Measurements from ENCODE around the gene SRPK2. TPM values are rescaled to one million over a fixed set of nuclear protein-coding genes. Genes with fewer than 3 reads are reported as not detected.
"Not testable (repeated sequence)": the region's sequence is repeated elsewhere in the genome, so short reads cannot be mapped to it uniquely, and the experiment has no call there.

SRPK2 gene
- polyA plus RNA-seq, 1 experiment, result 10.8 TPM

GRCh38 chr7:105345725-105346124, 43.0 kb downstream of the SRPK2 start:
- CTCF ChIA-PET, result interaction anchor here (1.2 kb wide), 1 partner anchor 43 kb away, joined by 3 read pairs; the partner anchor contains the start of gene SRPK2
- no peak for DNase-seq (ENCODE audit: low read depth)
- Histone ChIP-seq H3K4me3 (ENCODE audit: low read depth, low read length) (no peak overlapping the region), H3K36me3 (ENCODE audit: control insufficient read depth, insufficient read depth, low read length) (no peaks in the 10 kb centered on the region), H3K27me3 (ENCODE audit: control insufficient read depth, insufficient read depth, low read length) (no peaks in the 10 kb centered on the region)
- POLR2A ChIA-PET, result no interaction called here
- TF ChIP-seq, protein P1, sequence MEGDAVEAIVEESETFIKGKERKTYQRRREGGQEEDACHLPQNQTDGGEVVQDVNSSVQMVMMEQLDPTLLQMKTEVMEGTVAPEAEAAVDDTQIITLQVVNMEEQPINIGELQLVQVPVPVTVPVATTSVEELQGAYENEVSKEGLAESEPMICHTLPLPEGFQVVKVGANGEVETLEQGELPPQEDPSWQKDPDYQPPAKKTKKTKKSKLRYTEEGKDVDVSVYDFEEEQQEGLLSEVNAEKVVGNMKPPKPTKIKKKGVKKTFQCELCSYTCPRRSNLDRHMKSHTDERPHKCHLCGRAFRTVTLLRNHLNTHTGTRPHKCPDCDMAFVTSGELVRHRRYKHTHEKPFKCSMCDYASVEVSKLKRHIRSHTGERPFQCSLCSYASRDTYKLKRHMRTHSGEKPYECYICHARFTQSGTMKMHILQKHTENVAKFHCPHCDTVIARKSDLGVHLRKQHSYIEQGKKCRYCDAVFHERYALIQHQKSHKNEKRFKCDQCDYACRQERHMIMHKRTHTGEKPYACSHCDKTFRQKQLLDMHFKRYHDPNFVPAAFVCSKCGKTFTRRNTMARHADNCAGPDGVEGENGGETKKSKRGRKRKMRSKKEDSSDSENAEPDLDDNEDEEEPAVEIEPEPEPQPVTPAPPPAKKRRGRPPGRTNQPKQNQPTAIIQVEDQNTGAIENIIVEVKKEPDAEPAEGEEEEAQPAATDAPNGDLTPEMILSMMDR (IDR thresholded peaks at IDR 0.05; ENCODE audit: insufficient read depth, low read depth, low read length), result no peak

- POLR2A ChIA-PET, result no interaction called here
- DNase-seq (ENCODE audit: low read depth), result no peak
- TF ChIP-seq, protein P1 (IDR thresholded peaks at IDR 0.05; ENCODE audit: insufficient read depth, low read depth, low read length), result no peak
- Histone ChIP-seq H3K27me3 (ENCODE audit: control insufficient read depth, insufficient read depth, low read length) (no peaks in the 10 kb centered on the region), H3K36me3 (ENCODE audit: control insufficient read depth, insufficient read depth, low read length) (no peaks in the 10 kb centered on the region), H3K4me3 (ENCODE audit: low read depth, low read length) (no peak overlapping the region)
- CTCF ChIA-PET, result interaction anchor here (1.2 kb wide), 1 partner anchor 44 kb away, joined by 3 read pairs; the partner anchor contains the start of gene SRPK2
Observed at GRCh38 chr7:105345003-105345402, 43.7 kb downstream of the SRPK2 start.

- TF ChIP-seq, protein P1 (IDR thresholded peaks at IDR 0.05; ENCODE audit: insufficient read depth, low read depth, low read length), result no peak
- H3K4me3 ChIP-seq (ENCODE audit: low read depth, low read length), result no peak overlapping the region
- CTCF ChIA-PET, result no interaction called here
- no peaks in the 10 kb centered on the region for H3K27me3 ChIP-seq (ENCODE audit: control insufficient read depth, insufficient read depth, low read length)
- no peak for DNase-seq (ENCODE audit: low read depth)
- POLR2A ChIA-PET, result no interaction called here
- H3K36me3 ChIP-seq (ENCODE audit: control insufficient read depth, insufficient read depth, low read length), result no peaks in the 10 kb centered on the region
Observed at GRCh38 chr7:105339404-105340323, 49.1 kb downstream of the SRPK2 start.

DNA sequence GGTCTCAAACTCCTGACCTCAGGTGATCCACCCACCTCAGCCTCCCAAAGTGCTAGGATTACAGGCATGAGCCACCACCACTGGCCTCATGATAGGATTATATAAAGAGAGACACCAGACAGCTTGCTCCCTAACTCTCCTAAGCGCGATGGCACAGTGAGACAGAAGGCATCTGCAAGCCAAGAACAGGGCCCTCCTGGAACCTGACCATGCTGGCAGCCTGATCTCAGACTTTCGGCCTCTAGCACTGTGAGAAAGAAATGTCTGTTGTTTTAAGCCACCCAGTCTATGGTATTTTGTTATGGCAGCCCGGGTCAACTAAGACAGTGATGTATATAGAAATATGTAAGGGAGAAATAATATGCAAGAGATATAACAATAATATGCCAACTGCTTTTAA, 51.2 kb downstream of the SRPK2 start:
- CTCF ChIA-PET, result interaction anchor here (0.7 kb wide), 1 partner anchor 1393 kb away, joined by 3 read pairs; no protein-coding TSS in a partner anchor
- TF ChIP-seq, protein P1 (IDR thresholded peaks at IDR 0.05; ENCODE audit: insufficient read depth, low read depth, low read length), result no peak

DNA sequence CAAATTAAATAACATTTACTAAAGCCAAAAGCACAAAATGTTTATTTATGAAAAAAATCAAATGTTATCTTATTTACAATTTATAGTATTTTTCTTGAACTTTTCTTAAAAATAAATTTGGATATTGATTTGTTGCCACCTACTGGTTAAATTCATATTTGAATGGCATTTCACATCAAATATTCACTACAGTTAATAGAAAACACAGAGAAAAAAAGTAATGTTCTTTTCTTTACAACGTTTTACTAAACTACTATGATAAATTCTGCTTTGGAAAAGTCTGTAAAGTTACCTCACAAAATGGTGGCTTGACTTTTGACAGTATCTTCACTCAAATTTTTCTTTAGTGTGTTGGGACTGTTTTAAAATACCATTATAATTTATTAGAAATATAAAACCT, 52.7 kb downstream of the SRPK2 start:
- POLR2A ChIA-PET, result no interaction called here
- Histone ChIP-seq H3K27me3 (ENCODE audit: control insufficient read depth, insufficient read depth, low read length) (no peaks in the 10 kb centered on the region), H3K36me3 (ENCODE audit: control insufficient read depth, insufficient read depth, low read length) (no peaks in the 10 kb centered on the region), H3K4me3 (ENCODE audit: low read depth, low read length) (no peak overlapping the region)
- TF ChIP-seq, protein P1 (IDR thresholded peaks at IDR 0.05; ENCODE audit: insufficient read depth, low read depth, low read length), result no peak
- no peak for DNase-seq (ENCODE audit: low read depth)
- CTCF ChIA-PET, result no interaction called here

More for the DNA sequence above, 51.2 kb downstream of the SRPK2 start:
- no peak for DNase-seq (ENCODE audit: low read depth)
- H3K36me3 ChIP-seq (ENCODE audit: control insufficient read depth, insufficient read depth, low read length), result no peaks in the 10 kb centered on the region
- no peaks in the 10 kb centered on the region for H3K27me3 ChIP-seq (ENCODE audit: control insufficient read depth, insufficient read depth, low read length)
- POLR2A ChIA-PET, result no interaction called here
- H3K4me3 ChIP-seq (ENCODE audit: low read depth, low read length), result no peak overlapping the region

DNA sequence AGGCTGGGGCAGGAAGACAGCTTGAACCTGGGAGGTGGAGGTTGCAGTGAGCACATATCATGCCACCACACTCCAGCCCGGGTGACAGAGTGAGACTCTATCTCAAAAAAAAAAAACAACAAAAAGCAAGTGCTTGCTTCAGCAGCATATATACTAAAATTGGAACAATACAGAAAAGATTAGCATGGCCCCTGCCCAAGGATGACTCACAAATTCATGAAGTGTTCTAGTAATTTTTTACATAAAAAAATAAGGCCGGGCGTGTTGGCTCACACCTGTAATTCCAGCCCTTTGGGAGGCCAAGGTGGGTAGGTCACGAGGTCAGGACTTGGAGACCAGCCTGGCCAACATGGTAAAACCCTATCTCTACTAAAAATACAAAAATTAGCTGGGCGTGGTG, 56.1 kb downstream of the SRPK2 start:
- H3K27me3 ChIP-seq (ENCODE audit: control insufficient read depth, insufficient read depth, low read length); DNase-seq (ENCODE audit: low read depth); H3K4me3 ChIP-seq (ENCODE audit: low read depth, low read length); POLR2A ChIA-PET; CTCF ChIA-PET; H3K36me3 ChIP-seq (ENCODE audit: control insufficient read depth, insufficient read depth, low read length): not testable (repeated sequence)
